Measurements from ENCODE around the gene RPRD1B.

DNA sequence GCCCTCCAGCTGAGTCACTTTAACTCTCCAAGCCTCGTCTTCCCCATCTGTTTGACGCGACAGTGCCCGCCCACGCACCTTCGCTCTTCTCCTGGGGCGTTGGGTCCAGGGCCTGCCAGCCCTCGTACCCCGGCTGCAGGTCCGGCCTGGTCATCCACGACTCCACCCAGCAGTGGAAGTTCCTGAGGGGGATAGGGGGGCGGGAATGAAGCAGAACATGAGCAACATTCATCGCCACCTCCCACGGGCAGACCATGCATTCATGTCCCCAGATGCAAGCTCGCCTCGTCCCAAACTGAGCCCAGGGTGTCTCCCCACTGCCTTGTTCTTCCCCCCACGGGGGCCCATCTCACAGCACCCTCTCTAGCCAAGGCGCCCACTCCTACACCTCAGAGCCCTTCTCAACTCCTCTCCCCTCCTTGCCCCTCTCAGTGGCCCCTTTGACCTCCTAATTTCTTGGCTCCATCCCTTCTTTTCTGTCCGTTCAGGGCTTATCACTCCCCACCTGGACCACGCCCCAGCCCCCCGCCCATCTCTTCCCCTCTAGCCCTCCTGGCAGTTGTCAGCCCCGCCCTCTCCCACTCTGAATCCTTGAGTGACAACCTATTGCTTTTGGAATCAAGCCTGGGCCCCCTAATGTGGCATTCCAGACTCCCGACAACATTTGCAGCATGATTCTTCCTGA is 107.8 kb downstream of the RPRD1B start:
- TF ChIP-seq POLR2A (IDR thresholded peaks at IDR 0.05; ENCODE audit: low read depth, low read length) (no peak), POLR2AphosphoS5 (IDR thresholded peaks at IDR 0.05; ENCODE audit: low read depth, low read length) (no peak), TAF1 (IDR thresholded peaks at IDR 0.05; ENCODE audit: low read depth, low read length) (no peak), POU2F2 (IDR thresholded peaks at IDR 0.05; ENCODE audit: low read depth, low read length) (no peak), SPI1 (IDR thresholded peaks at IDR 0.05; ENCODE audit: low read depth, low read length) (no peak), PAX5 (IDR thresholded peaks at IDR 0.05; ENCODE audit: insufficient read depth, low read length, severe bottlenecking) (no peak)
